Tibial nerve (tissue), 3 donors: Measurements from ENCODE around the gene PTPRF.

Experiments
- CTCF ChIP-seq, 5 experiments: fragments of 200-600 bp in 3 of 5; fragments of 450-650 bp in 2 of 5; sonication (generic) in 3 of 5; IDR thresholded peaks; one replicate each; pipeline ENCODE4 v1.5.1; 2016 to 2019; ENCODE audit warnings: antibody characterized with exemption in 5 of 5, mild to moderate bottlenecking in 3 of 5, moderate library complexity in 2 of 5
- POLR2A ChIP-seq, 2 donors: fragments of 450-650 bp; IDR thresholded peaks; one replicate each; pipeline ENCODE4 v1.6.1; 2017; ENCODE audit warnings: antibody characterized with exemption in 2 of 2, mild to moderate bottlenecking in 2 of 2, moderate library complexity in 2 of 2

GRCh38 chr1:43597721-43598120 lies 67.0 kb downstream of the PTPRF start:
- TF ChIP-seq POLR2A (IDR thresholded peaks at IDR 0.05) (no peak), CTCF (IDR thresholded peaks at IDR 0.05) (no peak)
